PC-3 (cell line): ENCODE results near the gene SLC18A2.

Experiments used
- CTCF ChIP-seq: fragments of 300-600 bp; sonication (generic); conservative IDR thresholded peaks from 2 replicates; pipeline ENCODE4 v1.5.1; 2017; ENCODE audit warnings: antibody characterized with exemption, low read depth, mild to moderate bottlenecking, low read length
- EZH2 ChIP-seq: fragments of 300-600 bp; sonication (generic); IDR thresholded peaks from one replicate; pipeline ENCODE4 v1.6.1; 2017; ENCODE audit warnings: antibody characterized with exemption, mild to moderate bottlenecking, low read length; ENCODE audit not compliant: unreplicated experiment
- EZH2phosphoT487 ChIP-seq: fragments of 300-600 bp; sonication (generic); IDR thresholded peaks from 2 replicates; pipeline ENCODE4 v1.6.1; 2018; ENCODE audit warnings: mild to moderate bottlenecking, antibody characterized with exemption, low read length, borderline replicate concordance

- no peak for TF ChIP-seq CTCF
- no peak for TF ChIP-seq EZH2
- TF ChIP-seq EZH2phosphoT487, result no peak
These were observed 28.7 kb upstream of the SLC18A2 start for GRCh38 chr10:117212176-117212575.
